Stimulated activated effector memory CD8-positive, alpha-beta T cell treated with anti-CD3 and anti-CD28 coated beads, Interleukin-12 subunit alpha, Interleukin-12 subunit beta, amount 100 ng/mL, for 72 hours (primary cell): ENCODE data around the gene NAA10.

Experiments
- ATAC-seq: fragments of 150-1000 bp; cut with Tn5 transposase; 2 replicates; pipeline ENCODE4 v1.10.0; 2021
- DNase-seq, 2 donors: peaks; one replicate each; pipeline ENCODE4 v3.0.0; 2021 to 2022; ENCODE audit warnings: low spot score in 2 of 2
- H3K27ac Mint-ChIP-seq: one replicate; pipeline ENCODE4 v1.8.0; 2022; ENCODE audit warnings: mild to moderate bottlenecking, mixed read lengths
- H3K36me3 Mint-ChIP-seq: one replicate; pipeline ENCODE4 v1.8.0; 2022; ENCODE audit warnings: mild to moderate bottlenecking, mixed read lengths
- H3K4me1 Mint-ChIP-seq: one replicate; pipeline ENCODE4 v1.8.0; 2022; ENCODE audit warnings: mixed read lengths
- H3K4me3 Mint-ChIP-seq: one replicate; pipeline ENCODE4 v1.8.0; 2022; ENCODE audit warnings: mild to moderate bottlenecking, mixed read lengths
- H3K9me3 Mint-ChIP-seq: one replicate; pipeline ENCODE4 v1.8.0; 2022; ENCODE audit warnings: mixed read lengths

The NAA10 gene

GRCh38 chrX:153969904-153970356 is 35.1 kb upstream of the NAA10 start:
- H3K27ac Mint-ChIP-seq, result peak overlapping the region; percentile 89
- peaks cover 78% of the 10 kb centered on the region for H3K36me3 Mint-ChIP-seq
- H3K9me3 Mint-ChIP-seq, result no peaks in the 10 kb centered on the region
- peak overlapping the region; percentile 97 for H3K4me3 Mint-ChIP-seq
- ATAC-seq (no peak), DNase-seq (no peak)
- H3K4me1 Mint-ChIP-seq, result peaks cover 45% of the 10 kb centered on the region

DNA sequence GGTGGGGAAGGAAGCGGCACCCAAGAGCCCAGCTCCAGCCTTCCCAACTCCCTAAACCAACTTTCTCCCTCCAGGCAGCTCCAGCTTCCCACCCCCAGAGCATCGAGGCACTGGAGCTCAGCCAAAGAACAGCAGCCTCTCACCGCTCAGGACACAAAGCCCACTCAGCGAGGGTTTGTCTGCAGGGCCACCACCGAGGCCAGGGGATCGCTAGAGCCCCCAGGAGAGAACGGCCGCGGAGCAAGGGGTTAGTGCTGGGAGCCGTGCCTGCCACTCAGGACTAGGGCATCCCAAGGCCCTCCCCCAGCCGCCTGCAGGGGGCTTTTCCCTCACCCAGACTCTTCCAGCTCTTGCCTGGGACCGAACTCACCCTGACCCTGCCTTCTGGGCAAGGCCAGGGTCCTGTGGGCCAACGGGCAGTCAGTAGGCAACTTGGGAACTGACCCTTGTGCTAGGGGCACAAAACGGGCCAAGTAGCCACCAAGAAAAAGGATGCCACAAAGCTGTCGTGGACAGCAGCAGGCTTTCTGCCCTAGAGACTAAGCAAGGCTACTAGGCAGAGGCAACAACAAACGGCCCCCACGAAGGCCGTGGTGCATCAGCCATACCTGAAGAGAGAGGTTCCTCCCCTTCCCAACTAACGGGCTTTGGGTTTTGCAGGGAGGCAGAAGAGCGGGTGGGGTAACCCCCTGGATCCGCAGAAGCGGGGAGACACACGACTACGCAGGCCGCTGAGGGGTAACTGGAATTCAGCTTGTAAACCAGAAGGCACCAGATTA is 34.5 kb upstream of the NAA10 start:
- H3K4me3 Mint-ChIP-seq, result peak overlapping the region; percentile 97
- DNase-seq (no peak), ATAC-seq (no peak)
- peak overlapping the region; percentile 89 for H3K27ac Mint-ChIP-seq
- peaks cover 84% of the 10 kb centered on the region for H3K36me3 Mint-ChIP-seq
- peaks cover 39% of the 10 kb centered on the region for H3K4me1 Mint-ChIP-seq
- H3K9me3 Mint-ChIP-seq, result no peaks in the 10 kb centered on the region

- no peak for DNase-seq
- Mint-ChIP-seq H3K9me3 (no peaks in the 10 kb centered on the region), H3K36me3 (peaks cover 90% of the 10 kb centered on the region), H3K4me3 (peak overlapping the region; percentile 97), H3K27ac (peak overlapping the region; percentile 89), H3K4me1 (peaks cover 34% of the 10 kb centered on the region)
- no peak for ATAC-seq
Measured at GRCh38 chrX:153968754-153969124, 33.9 kb upstream of the NAA10 start.

GRCh38 chrX:153968255-153968654 is 33.4 kb upstream of the NAA10 start:
- ATAC-seq, result no peak
- DNase-seq, result no peak
- Mint-ChIP-seq H3K27ac (peak overlapping the region; percentile 97), H3K9me3 (no peaks in the 10 kb centered on the region), H3K4me1 (peaks cover 34% of the 10 kb centered on the region), H3K4me3 (peak overlapping the region; percentile 97), H3K36me3 (peaks cover 92% of the 10 kb centered on the region)

- no peak for DNase-seq
- Mint-ChIP-seq H3K36me3 (peaks cover 95% of the 10 kb centered on the region), H3K9me3 (no peaks in the 10 kb centered on the region), H3K4me1 (peaks cover 34% of the 10 kb centered on the region), H3K27ac (peak overlapping the region; percentile 97), H3K4me3 (peak overlapping the region; percentile 97)
- peak; percentile 2 for ATAC-seq
Measured at GRCh38 chrX:153967536-153968224, 32.8 kb upstream of the NAA10 start.

DNA sequence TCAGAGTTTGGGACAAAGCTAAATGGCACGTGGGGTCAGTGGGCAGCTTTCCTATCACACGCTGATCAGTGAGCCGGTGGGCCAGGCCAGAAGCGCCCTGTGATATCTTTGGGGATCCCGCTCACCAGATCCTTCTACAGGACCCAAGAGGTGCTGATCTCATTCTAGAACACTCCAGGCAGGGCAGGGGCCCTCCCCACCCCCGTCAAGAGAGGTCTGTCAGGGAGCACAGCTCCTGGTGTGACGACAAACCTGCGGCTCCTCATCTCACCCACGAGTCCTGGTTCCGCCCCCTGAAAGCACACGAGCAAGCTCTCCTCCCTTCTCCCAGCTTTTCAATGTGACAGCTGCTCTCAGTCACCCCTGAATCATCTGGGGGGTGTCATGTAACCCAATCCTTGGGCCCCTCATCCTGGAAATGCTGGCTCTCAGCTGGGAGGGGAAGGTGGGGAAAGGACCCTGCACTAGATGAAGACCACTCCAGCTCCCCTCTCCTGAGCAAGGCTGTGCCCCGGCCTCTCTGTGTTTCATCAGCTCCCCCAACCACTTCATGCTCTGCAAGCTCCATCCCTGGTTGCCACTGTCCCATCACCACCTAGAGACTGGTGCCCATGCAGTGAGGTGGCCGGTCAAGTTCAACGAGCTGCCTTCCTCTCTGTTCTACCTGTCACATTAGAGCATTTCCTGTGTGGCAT is 32.2 kb upstream of the NAA10 start:
- Mint-ChIP-seq H3K9me3 (no peaks in the 10 kb centered on the region), H3K36me3 (peaks cover 99% of the 10 kb centered on the region), H3K4me3 (peak overlapping the region; percentile 97), H3K4me1 (peaks cover 34% of the 10 kb centered on the region), H3K27ac (peak overlapping the region; percentile 97)
- DNase-seq, result no peak
- ATAC-seq, result peak; percentile 59

DNA sequence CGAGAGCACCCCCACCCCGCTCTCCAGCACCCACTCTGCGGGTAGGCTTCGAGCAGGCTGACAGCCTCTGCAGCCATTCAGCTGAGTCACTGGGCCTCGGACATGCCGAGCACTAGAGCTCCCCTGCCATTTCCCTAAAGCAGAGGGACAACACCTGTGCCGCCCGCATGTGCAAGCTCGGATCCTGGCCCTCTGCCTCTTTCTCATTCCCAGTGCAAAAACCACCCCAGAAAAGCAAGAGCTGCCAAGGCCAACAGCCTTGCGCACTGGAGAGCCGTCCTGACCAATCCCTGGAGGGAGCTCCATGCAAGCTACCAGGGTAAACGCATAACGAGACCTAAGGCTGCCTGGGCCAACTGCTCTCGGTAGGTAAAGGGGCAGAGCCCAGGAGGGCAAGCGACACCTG is 31.4 kb upstream of the NAA10 start:
- ATAC-seq (no peak), DNase-seq (no peak)
- H3K9me3 Mint-ChIP-seq, result no peaks in the 10 kb centered on the region
- peak overlapping the region; percentile 97 for H3K27ac Mint-ChIP-seq
- H3K4me1 Mint-ChIP-seq, result peaks cover 34% of the 10 kb centered on the region
- H3K36me3 Mint-ChIP-seq, result peaks cover 99% of the 10 kb centered on the region
- peak overlapping the region; percentile 97 for H3K4me3 Mint-ChIP-seq

DNA sequence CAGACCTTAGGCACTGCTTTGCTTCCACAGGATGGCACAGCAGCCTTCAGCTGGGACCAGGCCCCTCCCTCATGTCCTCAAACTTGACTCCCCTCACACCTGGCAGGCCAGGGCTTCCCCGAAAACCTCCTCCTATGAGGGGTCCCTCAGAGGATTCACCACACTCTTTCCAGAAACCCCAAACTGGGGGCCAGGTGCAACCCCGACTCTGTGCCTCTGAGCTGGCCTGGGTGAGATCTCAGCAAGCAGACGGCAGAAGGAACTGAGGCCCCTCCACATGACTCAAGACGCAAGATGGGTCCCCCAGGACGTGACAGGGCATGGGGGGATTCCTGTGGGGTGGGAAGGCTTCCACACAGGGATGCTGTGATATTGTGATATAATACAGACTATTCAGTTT is 30.6 kb upstream of the NAA10 start:
- Mint-ChIP-seq H3K9me3 (no peaks in the 10 kb centered on the region), H3K4me1 (peaks cover 34% of the 10 kb centered on the region), H3K4me3 (peak overlapping the region; percentile 97), H3K27ac (peak overlapping the region; percentile 68), H3K36me3 (peaks cover 99% of the 10 kb centered on the region)
- ATAC-seq, result no peak
- no peak for DNase-seq

DNA sequence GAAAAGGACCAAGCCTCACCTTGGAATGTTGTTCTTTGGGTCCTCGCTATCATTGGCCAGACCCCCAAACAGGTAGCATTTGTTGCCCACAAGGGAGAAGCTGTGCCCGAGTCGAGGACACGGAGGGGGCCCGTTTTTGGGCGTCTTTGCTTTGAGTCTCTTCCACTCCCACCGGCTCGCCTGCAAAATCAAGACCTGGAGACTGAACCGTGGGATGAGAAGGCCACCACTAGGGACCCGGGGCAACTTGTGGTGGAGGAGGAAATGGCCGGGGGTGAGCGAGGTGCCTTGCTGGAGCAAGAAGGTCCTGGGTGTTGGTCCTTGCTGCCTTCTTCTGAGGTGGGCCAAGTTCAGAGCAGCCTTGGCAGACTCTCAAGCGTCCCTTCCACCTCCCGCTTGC is 29.3 kb upstream of the NAA10 start:
- Mint-ChIP-seq H3K36me3 (peaks cover 99% of the 10 kb centered on the region), H3K4me3 (no peak overlapping the region)

GRCh38 chrX:153963546-153963945 is 28.7 kb upstream of the NAA10 start:
- Mint-ChIP-seq H3K27ac (no peak overlapping the region), H3K9me3 (no peaks in the 10 kb centered on the region), H3K36me3 (peaks cover 97% of the 10 kb centered on the region), H3K4me3 (no peak overlapping the region), H3K4me1 (peaks cover 34% of the 10 kb centered on the region)
- DNase-seq (no peak), ATAC-seq (no peak)

More for the DNA sequence above, 29.3 kb upstream of the NAA10 start:
- Mint-ChIP-seq H3K4me1 (peaks cover 34% of the 10 kb centered on the region), H3K9me3 (no peaks in the 10 kb centered on the region), H3K27ac (no peak overlapping the region)
- ATAC-seq, result no peak
- no peak for DNase-seq

GRCh38 chrX:153961292-153961691 is 26.5 kb upstream of the NAA10 start:
- no peak for ATAC-seq
- H3K36me3 Mint-ChIP-seq, result peaks cover 80% of the 10 kb centered on the region
- H3K27ac Mint-ChIP-seq, result no peak overlapping the region

DNA sequence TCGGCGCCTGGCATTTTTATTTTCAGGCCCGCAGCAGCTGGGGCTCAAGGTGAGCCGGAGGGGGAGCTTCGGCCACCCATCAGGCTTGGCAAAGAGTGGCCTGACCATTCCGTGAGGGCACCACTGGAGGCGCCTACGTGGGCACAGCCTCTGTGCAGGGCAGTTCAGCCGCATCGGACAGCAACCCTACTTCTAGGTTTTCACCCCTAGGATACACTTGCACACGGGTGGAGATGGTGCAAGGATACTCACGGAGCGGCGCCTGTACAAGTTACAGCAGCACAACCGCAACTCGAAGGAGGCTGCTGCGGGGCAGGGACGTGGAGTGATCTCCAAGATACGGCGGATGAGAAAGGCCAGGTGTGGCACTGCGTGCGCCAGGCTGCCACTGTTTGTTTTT is 25.9 kb upstream of the NAA10 start:
- H3K36me3 Mint-ChIP-seq, result peaks cover 82% of the 10 kb centered on the region

More at GRCh38 chrX:153961292-153961691, 26.5 kb upstream of the NAA10 start:
- DNase-seq, result no peak
- H3K4me1 Mint-ChIP-seq, result peaks cover 12% of the 10 kb centered on the region
- no peak overlapping the region for H3K4me3 Mint-ChIP-seq
- no peaks in the 10 kb centered on the region for H3K9me3 Mint-ChIP-seq

GRCh38 chrX:153960077-153960476 is 25.2 kb upstream of the NAA10 start:
- DNase-seq (no peak), ATAC-seq (no peak)
- Mint-ChIP-seq H3K27ac (no peak overlapping the region), H3K36me3 (peaks cover 82% of the 10 kb centered on the region), H3K4me3 (no peak overlapping the region), H3K4me1 (peaks cover under 1% of the 10 kb centered on the region), H3K9me3 (no peaks in the 10 kb centered on the region)

More for the DNA sequence above, 25.9 kb upstream of the NAA10 start:
- Mint-ChIP-seq H3K27ac (no peak overlapping the region), H3K4me3 (no peak overlapping the region), H3K4me1 (peaks cover 7% of the 10 kb centered on the region), H3K9me3 (no peaks in the 10 kb centered on the region)
- no peak for ATAC-seq
- no peak for DNase-seq

GRCh38 chrX:153959649-153960048 is 24.8 kb upstream of the NAA10 start:
- H3K9me3 Mint-ChIP-seq, result no peaks in the 10 kb centered on the region
- peaks cover 80% of the 10 kb centered on the region for H3K36me3 Mint-ChIP-seq
- H3K27ac Mint-ChIP-seq, result no peak overlapping the region
- no peaks in the 10 kb centered on the region for H3K4me1 Mint-ChIP-seq
- DNase-seq, result no peak
- no peak for ATAC-seq
- H3K4me3 Mint-ChIP-seq, result no peak overlapping the region

DNA sequence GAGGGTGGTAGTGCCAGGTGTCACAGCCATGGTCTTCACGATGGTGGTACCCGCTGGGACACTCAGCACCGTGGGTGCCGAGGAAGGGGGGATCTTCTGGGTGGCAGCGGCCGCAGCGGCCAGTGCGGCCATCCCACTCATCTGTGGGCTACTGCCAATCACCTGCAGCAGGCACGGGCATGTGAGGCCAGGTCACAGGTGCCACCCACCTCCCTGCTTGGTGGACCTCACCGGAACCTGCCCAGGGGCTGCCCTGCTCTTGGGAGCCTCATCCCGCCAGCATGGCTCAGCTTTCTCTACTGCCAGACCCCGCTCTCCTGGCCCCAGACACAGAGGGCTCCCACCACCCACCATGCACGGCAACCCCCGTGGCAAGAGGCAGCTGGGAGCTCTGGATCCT is 23.8 kb upstream of the NAA10 start:
- Mint-ChIP-seq H3K4me1 (no peaks in the 10 kb centered on the region), H3K27ac (no peak overlapping the region), H3K9me3 (no peaks in the 10 kb centered on the region), H3K4me3 (no peak overlapping the region), H3K36me3 (peaks cover 78% of the 10 kb centered on the region)
- DNase-seq, result no peak
- no peak for ATAC-seq
